HCT116 (cell line): Measurements from ENCODE around the gene CPNE4. TPM values are rescaled to one million over a fixed set of nuclear protein-coding genes. Genes with fewer than 3 reads are reported as not detected.

ENCODE experiments used
- ATAC-seq: fragments of 200-7000 bp; cut with Tn5 transposase; 2 replicates; pipeline ENCODE4 v1.9.1; 2020; ENCODE audit warnings: mild to moderate bottlenecking, moderate library complexity
- BruUV-seq: library from RNA; stranded (reverse); fragments of 400-500 nt; replicated peaks from 2 replicates; lab custom pipeline; 2021; lab: Mats Ljungman, UMichigan
- CTCF ChIA-PET: fragments of 300-600 bp; sonication (Branson Sonifier 250); formaldehyde crosslinking; loops from one replicate; lab custom pipeline; 2021; ENCODE audit warnings: antibody characterized with exemption; lab: Charles Lee
- POLR2A ChIA-PET: fragments of 300-600, 350-600 bp; sonication (Branson Sonifier 250); formaldehyde crosslinking; loops from one replicate; lab custom pipeline; 2021; ENCODE audit warnings: antibody characterized with exemption; lab: Charles Lee
- RAD21 ChIA-PET, 2 experiments: fragments of 300-600 bp; sonication (Branson Sonifier 250); formaldehyde crosslinking; loops; one replicate each; lab custom pipeline; 2023; ENCODE audit warnings: low total read pairs in 2 of 2; ENCODE audit not compliant: uncharacterized antibody in 2 of 2, unreplicated experiment in 2 of 2, low non-redundant PET in 1 of 2; lab: Charles Lee
- DNase-seq: peaks from one replicate; pipeline ENCODE4 v3.0.0-alpha.2; 2010; ENCODE audit warnings: low read depth, low spot score
- H2AFZ ChIP-seq: fragments of 200-600 bp; shearing (Covaris generic), sonication (generic); 2 replicates; pipeline ENCODE4 v1.6.1; 2017; ENCODE audit warnings: low read depth, mixed run types, mixed read lengths, antibody characterized with exemption, low read length; ENCODE audit not compliant: poor library complexity, severe bottlenecking
- H3K27ac ChIP-seq: 2 replicates; pipeline ENCODE4 v1.5.1; 2012; ENCODE audit warnings: low read depth, low read length
- H3K27me3 ChIP-seq: fragments of 200-600 bp; sonication (generic); 2 replicates; pipeline ENCODE4 v1.6.1; 2016; ENCODE audit warnings: mixed run types, low read length, mixed read lengths; ENCODE audit not compliant: insufficient read depth
- H3K36me3 ChIP-seq, 2 experiments: fragments of 200-500 bp in 1 of 2; fragments of 200-600 bp in 1 of 2; sonication (Bioruptor generic) in 1 of 2; sonication (generic) in 1 of 2; 2 replicates each; pipeline versions ENCODE4 v1.5.1 to v1.6.1; 2014 to 2016; ENCODE audit warnings: low read length in 2 of 2, inconsistent platforms in 1 of 2, mixed read lengths in 1 of 2, mixed run types in 1 of 2; ENCODE audit not compliant: insufficient read depth in 2 of 2, control insufficient read depth in 1 of 2
- H3K4me1 ChIP-seq, 2 experiments: fragments of 200-600 bp in 1 of 2; sonication (generic) in 1 of 2; 2 replicates each; pipeline versions ENCODE4 v1.5.1 to v1.6.1; 2012 to 2017; ENCODE audit warnings: low read length in 2 of 2, inconsistent platforms in 1 of 2, mild to moderate bottlenecking in 1 of 2, mixed read lengths in 1 of 2, mixed run types in 1 of 2, moderate library complexity in 1 of 2; ENCODE audit not compliant: insufficient read depth in 2 of 2, control insufficient read depth in 1 of 2
- H3K4me2 ChIP-seq: fragments of 200-600 bp; sonication (generic); 2 replicates; pipeline ENCODE4 v1.6.1; 2017; ENCODE audit warnings: mixed run types, low read length, mixed read lengths
- H3K4me3 ChIP-seq, 2 experiments: fragments of 200-600 bp in 1 of 2; sonication (generic) in 1 of 2; replicated peaks in 1 of 2; 2 replicates each; pipeline ENCODE4 v1.5.1; 2011 to 2016; ENCODE audit warnings: low read length in 2 of 2, control low read depth in 1 of 2, low read depth in 1 of 2, mild to moderate bottlenecking in 1 of 2, mixed read lengths in 1 of 2, mixed run types in 1 of 2
- H3K79me2 ChIP-seq: fragments of 200-600 bp; sonication (generic); 2 replicates; pipeline ENCODE4 v1.6.1; 2017; ENCODE audit warnings: mild to moderate bottlenecking, mixed run types, low read length, moderate library complexity, mixed read lengths; ENCODE audit not compliant: insufficient read depth
- H3K9ac ChIP-seq: fragments of 200-600 bp; sonication (generic); 2 replicates; pipeline ENCODE4 v1.6.1; 2016; ENCODE audit warnings: low read length, mixed read lengths
- H3K9me2 ChIP-seq: fragments of 200-600 bp; sonication (generic), shearing (Covaris generic); 2 replicates; pipeline ENCODE4 v1.6.1; 2017; ENCODE audit warnings: mixed run types, mild to moderate bottlenecking, moderate library complexity; ENCODE audit not compliant: insufficient read depth
- H3K9me3 ChIP-seq, 2 experiments: fragments of 200-500 bp in 1 of 2; fragments of 200-600 bp in 1 of 2; sonication (Bioruptor generic) in 1 of 2; sonication (generic) in 1 of 2; 2 replicates each; pipeline ENCODE4 v1.6.1; 2014 to 2017; ENCODE audit warnings: low read length in 2 of 2, mixed read lengths in 2 of 2, inconsistent platforms in 1 of 2, low read depth in 1 of 2, mild to moderate bottlenecking in 1 of 2, mixed run types in 1 of 2, moderate library complexity in 1 of 2; ENCODE audit not compliant: control insufficient read depth in 1 of 2, insufficient read depth in 1 of 2
- H4K20me1 ChIP-seq: fragments of 200-600 bp; sonication (generic), shearing (Covaris generic); 2 replicates; pipeline ENCODE4 v1.6.1; 2017; ENCODE audit warnings: mixed run types, mild to moderate bottlenecking, moderate library complexity; ENCODE audit not compliant: insufficient read depth
- ATF3 ChIP-seq: IDR thresholded peaks from 2 replicates; pipeline ENCODE4 v1.6.1; 2012
- CBX3 ChIP-seq: IDR thresholded peaks from 2 replicates; pipeline ENCODE4 v1.6.1; 2012; ENCODE audit warnings: low read depth
- CEBPB ChIP-seq: IDR thresholded peaks from 2 replicates; pipeline ENCODE4 v1.6.1; 2012; ENCODE audit warnings: low read depth
- CTCF ChIP-seq, 3 experiments: fragments of 200-600 bp in 1 of 3; sonication (generic) in 1 of 3; IDR thresholded peaks in 2 of 3; conservative IDR thresholded peaks in 1 of 3; 2 replicates each; pipeline ENCODE4 v1.5.1; 2012 to 2017; ENCODE audit warnings: low read depth in 2 of 3, low read length in 2 of 3, antibody characterized with exemption in 1 of 3, borderline replicate concordance in 1 of 3, control low read depth in 1 of 3, mild to moderate bottlenecking in 1 of 3, mixed read lengths in 1 of 3, mixed run types in 1 of 3, moderate library complexity in 1 of 3; ENCODE audit not compliant: insufficient read depth in 1 of 3
- EGR1 ChIP-seq: IDR thresholded peaks from 2 replicates; pipeline ENCODE4 v1.6.1; 2012; ENCODE audit warnings: low read depth
- EZH2 ChIP-seq: fragments of 200-600 bp; sonication (generic); IDR thresholded peaks from 2 replicates; pipeline ENCODE4 v1.6.1; 2017; ENCODE audit warnings: antibody characterized with exemption, mixed run types
- EZH2phosphoT487 ChIP-seq: fragments of 200-600 bp; IDR thresholded peaks from 2 replicates; pipeline ENCODE4 v1.6.1; 2018; ENCODE audit warnings: antibody characterized with exemption, borderline replicate concordance
- FOSL1 ChIP-seq: IDR thresholded peaks from 2 replicates; pipeline ENCODE4 v1.6.1; 2012; ENCODE audit warnings: low read depth
- MAX ChIP-seq: IDR thresholded peaks from 2 replicates; pipeline ENCODE4 v1.6.1; 2012
- POLR2A ChIP-seq: IDR thresholded peaks from 2 replicates; pipeline ENCODE4 v1.7.0; 2011; ENCODE audit warnings: borderline replicate concordance; ENCODE audit not compliant: insufficient read depth, insufficient read length; ENCODE audit errors: extremely low read depth
- SIN3A ChIP-seq: IDR thresholded peaks from 2 replicates; pipeline ENCODE4 v1.6.1; 2012; ENCODE audit warnings: low read depth
- SP1 ChIP-seq: IDR thresholded peaks from 2 replicates; pipeline ENCODE4 v1.6.1; 2012; ENCODE audit warnings: low read depth
- SRF ChIP-seq: IDR thresholded peaks from 2 replicates; pipeline ENCODE4 v1.6.1; 2012; ENCODE audit warnings: low read depth
- TCF7L2 ChIP-seq: IDR thresholded peaks from 2 replicates; pipeline ENCODE4 v1.7.0; 2011; ENCODE audit warnings: borderline replicate concordance, inconsistent platforms; ENCODE audit not compliant: insufficient read depth, insufficient read length; ENCODE audit errors: extremely low read depth
- ZBTB33 ChIP-seq: IDR thresholded peaks from 2 replicates; pipeline ENCODE4 v1.6.1; 2011; ENCODE audit warnings: mild to moderate bottlenecking, low read length, moderate library complexity; ENCODE audit not compliant: insufficient replicate concordance; ENCODE audit errors: extremely low read depth
- ZFX ChIP-seq: fragments of 450-650 bp; IDR thresholded peaks from 2 replicates; pipeline ENCODE4 v1.6.1; 2017
- ZNF274 ChIP-seq: fragments of 200-500 bp; sonication (Bioruptor generic); IDR thresholded peaks from 2 replicates; pipeline ENCODE4 v1.6.1; 2014; ENCODE audit warnings: mild to moderate bottlenecking, low read depth, low read length, inconsistent platforms
- intact Hi-C: fragments of 100-400 bp; cut with micrococcal nuclease; formaldehyde crosslinking; loops from 2 replicates; pipeline ENCODE4 v1.10.0; 2022
- total RNA-seq: library from RNA; stranded (reverse); gene quantifications from one replicate; pipeline ENCODE4 v1.2.1, GENCODE V29; 2021; ENCODE audit not compliant: unreplicated experiment

CPNE4 gene
- total RNA-seq, 1 experiment from 2014 or later, result not detected

GRCh38 chr3:131561511-131561910, 473.3 kb downstream of the CPNE4 start:
- no peaks in the 10 kb centered on the region for H3K9me2 ChIP-seq
- H3K27ac ChIP-seq, result no peak overlapping the region
- no peak overlapping the region for H3K4me2 ChIP-seq
- H3K4me1 ChIP-seq, result no peaks in the 10 kb centered on the region
- no peaks in the 10 kb centered on the region for H3K36me3 ChIP-seq
- no peaks in the 10 kb centered on the region for H4K20me1 ChIP-seq
- RAD21 ChIA-PET, result no interaction called here
- POLR2A ChIA-PET, result no interaction called here
- H3K9me3 ChIP-seq, result no peaks in the 10 kb centered on the region
- no peak overlapping the region for H2AFZ ChIP-seq
- intact Hi-C loops, result no loop called here
- BruUV-seq, result no TSS peak
- H3K79me2 ChIP-seq, result no peaks in the 10 kb centered on the region
- no peak overlapping the region for H3K4me3 ChIP-seq
- peaks cover 85% of the 10 kb centered on the region for H3K27me3 ChIP-seq
- no peak for ATAC-seq
- CTCF ChIA-PET, result no interaction called here
- H3K9ac ChIP-seq, result no peak overlapping the region
- no peak for DNase-seq
- TF ChIP-seq TCF7L2, result no peak
- no peak for TF ChIP-seq EZH2phosphoT487
- TF ChIP-seq MAX, result no peak
- no peak for TF ChIP-seq SIN3A
- TF ChIP-seq POLR2A, result no peak
- TF ChIP-seq EZH2, result no peak
- no peak for TF ChIP-seq CEBPB
- TF ChIP-seq ZNF274, result no peak
- TF ChIP-seq CBX3, result no peak
- no peak for TF ChIP-seq CTCF (IDR thresholded peaks at IDR 0.05 in 2 of 3, conservative IDR thresholded peaks at IDR 0.05 in 1 of 3; ENCODE audit: borderline replicate concordance in 1 of 3, insufficient read depth in 1 of 3, low read depth in 2 of 3, low read length in 2 of 3)
- no peak for TF ChIP-seq ZFX
- TF ChIP-seq SRF, result no peak
- TF ChIP-seq ZBTB33, result no peak
- no peak for TF ChIP-seq SP1
- TF ChIP-seq ATF3, result no peak
- no peak for TF ChIP-seq FOSL1
- no peak for TF ChIP-seq EGR1
